Stomach (tissue), 9 donors: ENCODE data around the gene PHIP. TPM values are rescaled to one million over a fixed set of nuclear protein-coding genes. Genes with fewer than 3 reads are reported as not detected.

ENCODE experiments used
- DNase-seq, 2 donors: peaks; one replicate each; pipeline versions ENCODE4 v3.0.0 to v3.0.0-alpha.2; 2013 to 2019
- H3K27ac ChIP-seq, 5 donors: fragments of 200-600 bp in 4 of 5; sonication (generic) in 4 of 5; one replicate each; pipeline ENCODE4 v1.5.1; 2013 to 2019; ENCODE audit warnings: mild to moderate bottlenecking in 1 of 5, moderate library complexity in 1 of 5
- H3K27me3 ChIP-seq, 3 donors: fragments of 200-600 bp; sonication (generic); one replicate each; pipeline ENCODE4 v1.5.1; 2017 to 2019; ENCODE audit warnings: mixed run types in 1 of 3
- H3K36me3 ChIP-seq, 4 donors: fragments of 200-600 bp; sonication (generic); 1 replicate in 3 of 4; 2 replicates in 1 of 4; pipeline ENCODE4 v1.5.1; 2016 to 2019
- H3K4me1 ChIP-seq, 4 donors: fragments of 200-600 bp; sonication (generic); one replicate each; pipeline ENCODE4 v1.5.1; 2016 to 2019
- H3K4me3 ChIP-seq, 4 donors: fragments of 200-600 bp; sonication (generic) in 3 of 4; one replicate each; pipeline ENCODE4 v1.5.1; 2016 to 2019; ENCODE audit warnings: mild to moderate bottlenecking in 1 of 4
- H3K9me3 ChIP-seq, 4 donors: fragments of 200-600 bp; sonication (generic); one replicate each; pipeline ENCODE4 v1.5.1; 2016 to 2019
- CTCF ChIP-seq, 7 experiments: fragments of 450-650 bp in 4 of 7; fragments of 200-600 bp in 3 of 7; sonication (generic) in 3 of 7; IDR thresholded peaks; one replicate each; pipeline ENCODE4 v1.5.1; 2016 to 2019; ENCODE audit warnings: antibody characterized with exemption in 7 of 7, control low read depth in 2 of 7, mild to moderate bottlenecking in 1 of 7
- EP300 ChIP-seq: sonication (generic); formaldehyde crosslinking; IDR thresholded peaks from one replicate; pipeline ENCODE4 v1.6.1; 2017; ENCODE audit warnings: antibody characterized with exemption
- POLR2A ChIP-seq, 4 donors: fragments of 450-650 bp; IDR thresholded peaks; one replicate each; pipeline ENCODE4 v1.6.1; 2016; ENCODE audit warnings: antibody characterized with exemption in 4 of 4, control low read depth in 2 of 4, mild to moderate bottlenecking in 1 of 4, moderate library complexity in 1 of 4
- POLR2AphosphoS5 ChIP-seq, 3 donors: sonication (generic); formaldehyde crosslinking; IDR thresholded peaks; one replicate each; pipeline ENCODE4 v1.6.1; 2016; ENCODE audit warnings: antibody characterized with exemption in 3 of 3
- WGBS, 5 donors: extraction: QIAGEN DNeasy Blood & Tissue Kit in 3 of 5; methylation state at CpG; one replicate each; pipeline versions ENCODE4 v1.1.5 to v1.1.7; 2013 to 2018; 5-methylcytosine and 5-hydroxymethylcytosine counted together
- intact Hi-C: fragments of 100-400 bp; cut with DNase I; formaldehyde crosslinking; loops from one replicate; pipeline ENCODE4 v1.15.1; 2023; ENCODE audit warnings: low total_unique reads
- polyA plus RNA-seq, 3 donors: library from polyadenylated mRNA; stranded (reverse); fragments of 200-250 nt; gene quantifications; one replicate each; pipeline ENCODE4 v1.2.3, GENCODE V29; 2013
- total RNA-seq, 5 donors: library from RNA; depleted of rRNA; stranded (reverse); fragments of >200 nt; gene quantifications; one replicate each; pipeline versions ENCODE4 v1.1.0 to v1.2.3, GENCODE V29; 2014 to 2016
- donor health status: healthy with polysubstance abuse.
- donor health status: Bipolar disorder and iron deficiency.
- donor health status: healthy.

Gene PHIP
- total and polyA plus RNA-seq, 8 donors: 3.2 to 70.7 (median 22.5) TPM

- Histone ChIP-seq H3K4me1 (no peaks in the 10 kb centered on the region), H3K4me3 (no peak overlapping the region), H3K27me3 (no peaks in the 10 kb centered on the region), H3K27ac (no peak overlapping the region), H3K36me3 (peaks cover 25 to 100% (median 98%) of the 10 kb centered on the region in 4 donors), H3K9me3 (no peaks in the 10 kb centered on the region)
- no peak for DNase-seq
- intact Hi-C loops: no loop called here
- 83 to 88% (median 87%) methylated on average over 4 of the region's 4 CpGs for WGBS, 5 donors
- TF ChIP-seq POLR2AphosphoS5 (IDR thresholded peaks at IDR 0.05): no peak
- no peak for TF ChIP-seq CTCF (IDR thresholded peaks at IDR 0.05)
- no peak for TF ChIP-seq POLR2A (IDR thresholded peaks at IDR 0.05)
- no peak for TF ChIP-seq EP300
Measured at GRCh38 chr6:78966542-78966941, 111.5 kb downstream of the PHIP start.

- Histone ChIP-seq H3K9me3 (no peaks in the 10 kb centered on the region), H3K4me1 (no peaks in the 10 kb centered on the region), H3K27ac (no peak overlapping the region), H3K27me3 (no peaks in the 10 kb centered on the region), H3K4me3 (no peak overlapping the region), H3K36me3 (peaks cover 20 to 97% (median 91%) of the 10 kb centered on the region in 4 donors)
- no peak for TF ChIP-seq EP300
- TF ChIP-seq POLR2AphosphoS5 (IDR thresholded peaks at IDR 0.05): no peak
- no peak for TF ChIP-seq CTCF (IDR thresholded peaks at IDR 0.05)
- TF ChIP-seq POLR2A (IDR thresholded peaks at IDR 0.05): no peak
- intact Hi-C loops: no loop called here
- DNase-seq: peak in 1 of 2 donors; percentile 8
- WGBS, 5 donors: 91 to 98% (median 94%) methylated on average over 1 of the region's 1 CpG
Measured at GRCh38 chr6:78962448-78962847, 115.6 kb downstream of the PHIP start.

GRCh38 chr6:78954740-78955139 lies 123.3 kb downstream of the PHIP start:
- Histone ChIP-seq H3K27me3 (no peaks in the 10 kb centered on the region), H3K9me3 (peaks cover 0 to under 1% (median 0%) of the 10 kb centered on the region in 4 donors), H3K27ac (no peak overlapping the region), H3K36me3 (peaks cover 24 to 94% (median 83%) of the 10 kb centered on the region in 4 donors), H3K4me1 (no peaks in the 10 kb centered on the region), H3K4me3 (no peak overlapping the region)
- DNase-seq: no peak
- TF ChIP-seq CTCF (IDR thresholded peaks at IDR 0.05): no peak
- no peak for TF ChIP-seq POLR2A (IDR thresholded peaks at IDR 0.05)
- TF ChIP-seq POLR2AphosphoS5 (IDR thresholded peaks at IDR 0.05): no peak
- no peak for TF ChIP-seq EP300
- intact Hi-C loops: no loop called here
- WGBS, 5 donors: 96 to 99% (median 97%) methylated on average over 4 of the region's 4 CpGs

- TF ChIP-seq POLR2A (IDR thresholded peaks at IDR 0.05) (no peak), POLR2AphosphoS5 (IDR thresholded peaks at IDR 0.05) (no peak), EP300 (no peak), CTCF (IDR thresholded peaks at IDR 0.05) (no peak)
- WGBS, 5 donors: 96 to 97% (median 97%) methylated on average over 8 of the region's 8 CpGs
- Histone ChIP-seq H3K4me3 (no peak overlapping the region), H3K27ac (no peak overlapping the region), H3K27me3 (no peaks in the 10 kb centered on the region), H3K9me3 (peaks cover 0 to 10% (median 7%) of the 10 kb centered on the region in 4 donors), H3K36me3 (peaks cover 26 to 94% (median 85%) of the 10 kb centered on the region in 4 donors), H3K4me1 (no peaks in the 10 kb centered on the region)
- no peak for DNase-seq
- intact Hi-C loops: no loop called here
Measured at GRCh38 chr6:78953798-78954197, 124.3 kb downstream of the PHIP start.
